Fibroblast of peridontal ligament (primary cell): ENCODE measurements around the gene WIPF2.

Experiments used
- DNase-seq: peaks from one replicate; pipeline ENCODE4 v3.0.0-alpha.2; 2010; ENCODE audit errors: extremely low read depth

Gene WIPF2, protein sequence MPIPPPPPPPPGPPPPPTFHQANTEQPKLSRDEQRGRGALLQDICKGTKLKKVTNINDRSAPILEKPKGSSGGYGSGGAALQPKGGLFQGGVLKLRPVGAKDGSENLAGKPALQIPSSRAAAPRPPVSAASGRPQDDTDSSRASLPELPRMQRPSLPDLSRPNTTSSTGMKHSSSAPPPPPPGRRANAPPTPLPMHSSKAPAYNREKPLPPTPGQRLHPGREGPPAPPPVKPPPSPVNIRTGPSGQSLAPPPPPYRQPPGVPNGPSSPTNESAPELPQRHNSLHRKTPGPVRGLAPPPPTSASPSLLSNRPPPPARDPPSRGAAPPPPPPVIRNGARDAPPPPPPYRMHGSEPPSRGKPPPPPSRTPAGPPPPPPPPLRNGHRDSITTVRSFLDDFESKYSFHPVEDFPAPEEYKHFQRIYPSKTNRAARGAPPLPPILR

DNA sequence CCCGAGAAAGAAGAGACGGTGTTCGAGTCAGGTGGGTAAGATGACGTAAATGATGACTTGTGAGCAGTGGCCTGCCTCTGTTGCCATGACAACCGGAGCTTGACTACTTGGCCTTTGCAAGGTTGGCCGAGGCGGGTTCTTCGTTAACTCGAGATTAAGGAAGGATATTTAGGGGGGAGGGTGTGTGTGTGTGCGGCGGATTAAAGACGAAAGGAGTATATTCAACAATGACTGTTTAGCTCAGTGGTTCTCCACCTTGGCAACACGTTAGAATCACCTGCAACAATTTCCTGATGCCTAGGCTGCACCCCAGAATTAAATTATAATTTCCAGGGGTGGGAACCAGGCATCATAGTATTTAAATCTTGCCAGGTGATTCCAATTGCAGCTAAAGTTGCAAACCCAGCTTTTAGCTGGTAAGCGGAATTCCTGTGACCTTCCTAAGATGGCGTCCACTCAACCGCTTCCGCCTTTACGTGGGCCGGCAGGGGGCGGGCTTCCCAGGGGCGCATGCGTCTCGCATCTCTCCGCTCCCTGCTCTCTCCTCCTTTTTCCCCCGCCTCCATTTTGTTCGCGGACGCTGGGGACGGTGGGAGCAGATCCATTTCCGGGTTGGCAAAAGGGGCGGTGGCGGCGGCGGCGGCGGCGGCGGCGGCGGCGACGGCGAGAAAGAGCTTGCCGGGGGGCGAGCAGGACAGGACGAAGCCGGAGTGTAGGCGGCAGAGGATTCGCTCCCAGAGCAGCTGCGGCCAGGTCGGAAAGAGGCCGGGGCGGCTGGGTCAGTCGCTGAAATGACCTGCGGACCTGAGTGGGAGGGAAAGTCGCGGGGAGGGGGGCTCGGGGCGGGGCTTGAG, at the start of gene WIPF2:
Gene WIPF2 (plus strand): TSS at position 565 of the 854 bp plus-strand sequence. CDS start 37,156 bp downstream, outside the sequence.
- peak; percentile 94 for DNase-seq

DNA sequence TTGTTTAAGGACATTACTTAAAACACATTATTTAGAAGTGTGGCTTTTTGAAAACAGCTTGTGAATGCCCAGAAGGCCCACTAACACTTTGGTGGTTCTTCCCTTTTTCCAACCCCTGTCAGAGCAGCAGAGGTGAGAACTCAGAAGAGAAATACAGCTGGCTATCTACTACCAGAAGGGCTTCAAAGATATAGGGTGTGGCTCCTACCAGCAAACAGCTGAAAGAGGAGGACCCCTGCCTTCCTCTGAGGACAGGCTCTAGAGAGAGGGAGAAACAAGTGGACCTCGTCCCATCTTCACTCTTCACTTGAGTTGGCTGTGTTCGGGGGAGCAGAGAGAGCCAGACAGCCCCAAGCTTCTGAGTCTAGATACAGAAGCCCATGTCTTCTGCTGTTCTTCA, 48.8 kb upstream of the WIPF2 start:
- DNase-seq: no peak

DNA sequence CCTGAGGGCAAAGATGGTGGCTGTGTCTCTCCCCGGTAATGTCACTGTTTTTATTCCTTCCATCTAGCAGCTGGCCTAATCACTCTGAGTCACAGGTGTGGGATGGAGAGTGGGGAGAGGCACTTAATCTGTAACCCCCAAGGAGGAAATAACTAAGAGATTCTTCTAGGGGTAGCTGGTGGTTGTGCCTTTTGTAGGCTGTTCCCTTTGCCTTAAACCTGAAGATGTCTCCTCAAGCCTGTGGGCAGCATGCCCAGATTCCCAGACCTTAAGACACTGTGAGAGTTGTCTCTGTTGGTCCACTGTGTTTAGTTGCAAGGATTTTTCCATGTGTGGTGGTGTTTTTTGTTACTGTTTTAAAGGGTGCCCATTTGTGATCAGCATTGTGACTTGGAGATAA, 47.4 kb upstream of the WIPF2 start:
- DNase-seq: no peak

DNA sequence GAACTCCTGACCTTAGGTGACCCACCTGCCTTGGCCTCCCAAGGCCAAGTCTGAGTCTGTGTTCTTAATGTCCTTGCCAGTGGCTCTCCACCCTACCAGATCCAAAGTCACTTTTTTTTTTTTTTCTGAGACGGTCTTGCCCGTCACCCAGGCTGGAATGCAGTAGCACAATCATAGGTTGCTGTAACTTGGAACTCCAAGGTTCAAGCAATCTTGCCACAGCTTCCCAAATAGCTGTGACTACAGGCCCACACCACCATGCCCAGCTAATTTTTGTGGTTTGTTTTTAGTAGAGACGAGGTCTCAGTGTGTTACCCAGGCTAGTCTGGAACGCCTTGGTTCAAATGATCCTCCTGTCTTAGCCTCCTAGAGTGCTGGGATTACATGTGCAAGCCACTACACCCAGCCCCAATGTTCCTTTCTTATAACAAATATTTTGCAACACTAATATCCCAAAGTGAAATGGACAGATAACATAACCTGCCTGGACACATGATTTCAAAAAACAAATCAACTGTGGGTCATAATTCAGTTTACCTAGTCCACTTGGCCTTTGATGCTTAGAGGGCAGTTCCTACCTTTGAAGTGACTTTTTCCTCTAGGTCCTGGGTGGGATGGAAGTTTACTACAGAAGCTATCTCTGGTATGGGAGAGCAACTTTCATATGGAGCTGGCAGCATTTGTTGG, 45.9 kb upstream of the WIPF2 start:
- no peak for DNase-seq

DNA sequence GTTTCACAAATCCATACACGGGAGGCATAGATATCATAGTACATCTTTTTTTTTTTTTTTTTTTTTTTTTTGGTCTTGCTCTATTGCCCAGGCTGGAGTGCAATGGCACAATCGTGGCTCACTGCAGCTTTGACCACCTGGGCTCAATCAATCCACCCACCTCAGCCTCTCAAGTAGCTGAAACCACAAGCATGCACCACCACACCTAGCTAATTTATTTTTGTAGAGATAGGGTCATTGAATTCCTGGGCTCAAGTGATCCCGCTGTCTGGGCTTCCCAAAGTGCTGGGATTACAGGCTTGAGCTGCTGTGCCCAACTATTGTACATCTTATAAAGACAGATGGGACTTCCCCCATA, 45.3 kb upstream of the WIPF2 start:
- no peak for DNase-seq

DNA sequence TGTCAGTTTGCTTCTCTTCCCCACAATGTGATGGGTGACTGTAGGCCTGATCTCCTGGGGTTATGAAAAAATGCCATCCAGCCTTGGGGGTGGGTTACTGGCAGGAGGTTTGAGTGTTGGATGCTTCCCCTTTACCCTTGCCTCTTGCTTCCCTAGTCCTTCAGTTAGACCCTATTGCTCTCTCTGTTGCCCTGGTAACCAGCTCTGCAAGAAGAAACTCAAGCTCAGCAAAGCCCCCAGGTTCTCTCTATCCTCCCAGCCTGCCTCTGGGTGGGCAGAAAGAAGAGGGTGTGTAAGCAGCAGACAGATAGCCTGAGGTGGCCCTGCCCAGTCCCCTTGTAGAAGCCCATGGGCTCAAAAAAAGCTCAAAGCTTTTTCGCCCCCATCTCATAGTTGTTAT, 44.6 kb upstream of the WIPF2 start:
- no peak for DNase-seq

DNA sequence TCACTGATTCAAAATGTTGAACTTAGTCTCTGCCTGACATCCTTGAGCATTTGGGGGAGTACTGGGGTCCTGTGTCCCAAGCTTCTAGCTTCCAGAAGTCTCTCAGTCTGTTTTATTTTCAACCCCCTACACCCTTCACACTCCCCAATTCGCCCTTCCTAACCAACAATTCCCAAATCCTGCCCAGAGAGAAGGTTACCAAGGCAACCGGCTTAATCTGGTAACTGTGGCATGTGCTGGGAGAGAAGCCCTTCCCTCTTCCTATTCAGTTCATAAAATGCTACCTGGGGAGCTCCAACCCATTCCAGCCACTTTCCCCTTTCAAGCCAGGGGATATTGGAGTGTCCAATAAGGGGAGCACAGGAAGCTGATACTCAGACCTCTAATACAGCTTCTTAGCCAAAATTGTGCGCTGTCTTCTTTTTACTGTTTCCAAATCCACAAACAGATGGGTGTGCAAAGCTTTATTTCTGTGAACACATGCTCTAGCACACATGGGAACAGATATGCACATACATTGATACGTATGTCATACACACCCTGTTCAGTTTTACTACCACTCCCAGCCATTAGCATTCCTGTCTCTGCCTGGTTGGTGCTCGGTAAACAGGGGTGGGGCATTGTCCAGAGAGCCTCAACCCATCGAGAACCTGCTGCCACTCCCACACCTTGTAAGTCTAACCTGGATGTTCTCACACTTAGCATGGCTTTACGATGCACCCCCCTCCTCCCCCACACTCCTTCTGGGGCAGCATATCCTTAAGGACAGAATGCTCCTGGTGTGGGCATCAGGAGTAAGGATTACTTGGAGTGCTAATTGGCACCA, 43.0 kb upstream of the WIPF2 start:
- DNase-seq: no peak

DNA sequence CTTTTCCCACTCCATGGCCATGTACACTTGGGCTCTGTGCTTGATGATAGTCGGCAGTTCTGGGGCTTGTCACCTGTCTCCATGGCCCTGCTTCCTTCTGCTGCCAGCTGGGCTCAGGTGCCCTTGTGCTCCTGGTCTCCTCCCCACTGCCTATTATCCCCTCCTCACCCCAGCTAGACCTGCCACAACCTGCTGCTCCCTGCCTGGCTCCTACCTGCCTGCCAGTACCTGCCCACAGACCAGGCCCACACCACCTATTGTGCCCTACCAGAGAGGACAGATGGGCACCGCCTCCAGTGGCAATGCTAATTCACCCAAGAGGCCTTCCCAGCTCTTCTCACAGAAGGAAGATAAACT, 42.4 kb upstream of the WIPF2 start:
- no peak for DNase-seq

DNA sequence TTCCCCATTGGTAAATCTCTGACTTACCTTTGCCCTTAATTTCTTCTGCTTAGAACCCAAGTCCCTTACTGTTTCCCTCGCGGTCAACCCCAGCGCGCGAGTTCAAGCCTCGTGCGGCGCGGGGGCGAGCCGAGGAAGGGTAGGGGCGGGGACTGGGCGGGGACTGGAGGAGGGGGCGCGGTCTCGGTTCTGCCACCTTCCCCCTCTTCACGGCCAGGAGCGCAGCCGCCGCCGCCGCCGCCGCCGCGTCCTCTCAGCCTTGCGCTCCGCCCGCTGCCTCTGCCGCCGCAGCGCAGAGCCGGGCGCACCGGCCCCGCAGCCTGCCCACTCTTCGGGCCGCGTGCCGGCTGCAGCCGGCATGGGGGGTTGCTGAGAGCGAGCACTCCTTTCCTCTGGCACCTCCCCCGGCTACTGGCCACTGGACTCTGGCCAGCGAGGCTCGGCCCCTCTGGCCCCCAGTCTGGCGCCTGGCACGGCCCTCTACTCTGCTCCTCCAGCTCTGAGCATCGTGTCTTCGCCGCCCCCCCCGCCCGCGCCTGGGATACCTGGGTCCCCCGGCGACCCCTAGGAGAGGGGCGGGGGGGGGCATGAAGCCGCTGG, 41.7 kb upstream of the WIPF2 start, which contains the start of gene RAPGEFL1:
Gene RAPGEFL1 (plus strand): TSS at position 196 of the 600 bp plus-strand sequence. CDS start 392 bp downstream, at position 588.
- peak; percentile 24 for DNase-seq

DNA sequence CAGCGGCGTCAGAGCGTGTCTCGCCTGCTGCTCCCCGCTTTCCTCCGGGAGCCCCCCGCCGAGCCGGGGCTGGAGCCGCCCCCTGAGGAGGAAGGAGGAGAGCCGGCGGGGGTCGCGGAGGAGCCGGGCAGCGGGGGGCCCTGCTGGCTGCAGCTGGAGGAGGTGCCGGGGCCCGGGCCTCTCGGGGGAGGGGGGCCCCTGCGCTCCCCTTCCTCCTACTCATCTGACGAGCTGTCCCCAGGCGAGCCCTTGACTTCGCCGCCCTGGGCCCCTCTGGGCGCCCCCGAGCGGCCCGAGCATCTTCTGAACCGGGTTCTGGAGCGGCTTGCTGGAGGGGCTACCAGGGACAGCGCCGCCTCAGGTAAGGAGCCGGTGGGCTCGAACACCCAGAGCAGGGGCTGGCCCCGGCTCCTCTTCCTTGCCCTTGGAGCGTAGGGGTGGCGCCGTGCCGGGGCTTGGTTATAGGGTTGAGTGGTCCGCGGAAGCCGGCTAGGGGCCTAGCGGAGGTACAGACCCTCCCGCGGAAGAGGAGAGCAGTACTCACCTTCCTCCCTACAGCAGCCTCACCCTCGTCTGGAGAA, 41.0 kb upstream of the WIPF2 start:
- DNase-seq: no peak

DNA sequence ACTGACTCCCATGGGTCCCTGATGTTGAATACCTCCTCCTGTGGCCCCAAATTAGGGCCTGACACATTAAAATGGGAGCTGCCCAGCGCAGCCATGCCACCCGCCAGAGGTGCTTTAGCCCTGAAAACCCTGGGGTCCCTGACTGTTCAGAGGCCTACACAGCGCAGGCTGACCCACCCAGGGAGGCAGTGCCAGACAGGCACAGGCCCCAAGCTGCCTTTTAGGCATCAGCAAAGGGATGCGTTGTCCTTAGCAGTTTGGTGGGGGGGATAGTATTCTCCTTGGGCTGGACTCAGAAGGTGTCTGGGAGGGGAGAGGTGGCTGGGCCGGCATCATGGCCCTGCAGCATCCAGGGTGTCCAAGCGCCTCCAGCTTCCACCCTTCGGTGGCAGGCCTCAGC, 40.4 kb upstream of the WIPF2 start:
- DNase-seq: no peak

DNA sequence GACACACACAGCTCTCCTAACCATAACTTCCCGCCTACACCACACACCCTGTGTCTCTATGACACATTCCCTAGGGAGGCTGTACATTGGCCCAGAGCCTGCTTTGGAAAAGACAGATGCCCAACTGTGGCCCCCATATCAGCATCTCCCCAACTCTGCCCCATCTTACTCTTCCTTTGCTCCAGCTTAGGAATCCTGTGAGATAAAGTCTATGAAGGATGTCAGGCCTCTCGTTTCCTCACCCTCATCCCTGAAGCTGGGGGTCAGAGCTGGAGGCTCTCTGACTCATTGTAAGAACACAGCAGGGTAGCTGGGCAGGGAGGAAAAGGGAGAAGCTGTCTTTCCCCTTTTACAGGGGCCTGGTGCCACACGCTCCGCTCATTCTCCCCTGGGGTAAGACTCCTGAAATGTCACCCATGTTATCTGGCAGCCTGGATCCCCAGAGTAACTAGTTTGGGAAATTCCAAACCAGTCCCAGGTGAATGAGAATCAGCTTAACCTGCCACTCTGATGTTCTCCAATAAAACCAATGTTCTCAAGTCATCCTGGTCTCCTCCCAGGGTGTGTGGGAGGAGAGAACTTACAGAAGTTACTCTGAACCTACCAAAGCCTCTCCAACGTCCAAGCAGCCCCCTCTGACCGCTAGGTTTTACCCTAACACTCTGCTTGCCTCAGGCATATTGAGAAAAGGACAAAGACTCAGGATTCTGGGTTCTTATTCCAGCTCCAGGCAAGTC, 39.0 kb upstream of the WIPF2 start:
- DNase-seq: peak; percentile 27

DNA sequence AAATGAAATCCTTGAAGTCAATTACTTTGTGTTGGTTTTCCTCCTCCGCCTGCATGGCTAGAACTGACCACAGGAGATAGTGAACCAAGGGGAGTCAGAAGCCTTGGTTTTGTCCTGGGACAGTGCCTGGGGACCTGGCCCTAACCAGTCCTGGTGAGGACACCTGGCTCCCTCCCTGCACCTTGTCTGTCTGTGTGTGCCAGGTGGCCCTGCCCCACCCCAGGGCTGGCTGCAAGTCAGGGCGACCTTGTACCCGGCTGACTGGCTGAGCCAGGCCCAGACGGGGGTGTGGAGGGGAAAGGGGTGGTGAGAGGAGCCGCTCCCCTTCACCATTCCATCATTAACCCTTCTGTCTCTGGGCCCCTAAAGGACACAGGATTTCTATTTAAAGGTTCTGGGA, 38.4 kb upstream of the WIPF2 start:
- DNase-seq: no peak

DNA sequence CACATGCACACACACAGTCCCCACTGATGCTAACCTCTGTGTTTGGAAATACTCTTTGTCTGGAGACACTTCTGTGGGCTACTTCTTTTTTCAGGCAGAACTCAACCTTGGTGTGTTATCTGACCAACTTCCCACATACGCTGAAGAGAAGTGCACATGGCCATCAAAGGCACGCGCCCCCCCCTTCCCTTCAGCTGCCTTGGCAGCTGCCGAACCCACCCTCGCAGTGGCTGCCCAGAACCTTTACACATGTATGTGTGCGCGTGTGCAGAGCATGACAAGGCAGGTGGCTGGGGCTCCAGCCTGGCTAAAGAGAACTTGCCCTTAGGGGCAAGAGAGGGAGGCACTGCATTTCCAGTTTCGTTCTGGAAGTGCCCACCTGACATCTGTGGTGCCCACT, 37.9 kb upstream of the WIPF2 start:
- DNase-seq: no peak

DNA sequence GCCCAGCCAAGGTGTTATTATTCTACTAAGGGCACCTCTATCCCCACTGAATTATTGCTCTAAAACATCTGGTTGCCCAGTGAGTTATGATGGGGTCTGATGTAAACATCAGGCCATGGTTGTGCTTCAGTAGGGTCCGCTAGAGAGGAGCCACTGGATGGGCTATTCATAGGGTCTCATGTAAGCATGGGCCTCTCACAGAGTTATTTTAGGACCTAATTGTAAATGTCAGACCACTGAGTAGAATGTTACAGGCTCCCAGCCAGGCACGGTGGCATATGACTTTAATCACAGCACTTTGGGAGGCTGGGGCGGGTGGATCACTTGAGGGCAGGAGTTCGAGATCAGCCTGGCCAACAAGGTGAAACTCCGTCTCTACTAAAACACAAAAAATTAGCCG, 36.5 kb upstream of the WIPF2 start:
- DNase-seq: no peak

DNA sequence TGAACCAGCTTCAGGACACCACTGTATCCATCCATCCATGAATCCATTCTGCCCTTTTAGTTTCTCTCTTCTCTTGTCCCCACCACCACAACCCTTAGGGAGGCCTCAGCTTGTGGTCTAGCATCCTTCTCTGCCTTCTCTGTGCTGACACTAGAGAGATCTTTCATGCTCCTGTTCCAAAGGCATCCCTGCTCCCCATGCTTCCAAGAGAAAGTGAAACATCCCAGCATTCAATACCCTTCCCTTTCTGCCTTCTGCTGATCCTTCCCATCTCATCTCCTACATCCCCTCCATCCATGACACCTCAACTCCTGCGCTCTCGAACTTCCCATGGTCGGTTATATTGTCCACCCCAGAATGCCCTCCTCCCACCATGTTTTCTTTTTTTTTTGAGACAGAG, 31.9 kb upstream of the WIPF2 start:
- no peak for DNase-seq

DNA sequence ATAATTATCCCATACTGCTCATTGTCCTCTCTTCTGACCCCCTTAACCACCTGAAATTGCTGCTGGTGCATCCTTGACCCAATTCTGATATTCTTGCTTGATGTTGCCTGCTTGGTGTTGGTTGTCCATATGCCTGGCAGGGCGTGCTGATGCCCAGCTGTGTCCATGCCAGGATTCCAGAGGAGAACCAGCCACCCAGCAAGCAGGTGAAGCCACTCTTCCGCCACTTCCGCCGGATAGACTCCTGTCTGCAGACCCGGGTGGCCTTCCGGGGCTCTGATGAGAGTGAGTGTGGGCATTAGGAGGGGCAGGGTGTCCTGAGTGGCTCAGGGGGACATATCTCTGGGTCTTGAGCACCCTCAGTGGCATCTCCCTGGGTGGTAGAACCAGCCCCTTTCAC, 30.4 kb upstream of the WIPF2 start:
- no peak for DNase-seq

DNA sequence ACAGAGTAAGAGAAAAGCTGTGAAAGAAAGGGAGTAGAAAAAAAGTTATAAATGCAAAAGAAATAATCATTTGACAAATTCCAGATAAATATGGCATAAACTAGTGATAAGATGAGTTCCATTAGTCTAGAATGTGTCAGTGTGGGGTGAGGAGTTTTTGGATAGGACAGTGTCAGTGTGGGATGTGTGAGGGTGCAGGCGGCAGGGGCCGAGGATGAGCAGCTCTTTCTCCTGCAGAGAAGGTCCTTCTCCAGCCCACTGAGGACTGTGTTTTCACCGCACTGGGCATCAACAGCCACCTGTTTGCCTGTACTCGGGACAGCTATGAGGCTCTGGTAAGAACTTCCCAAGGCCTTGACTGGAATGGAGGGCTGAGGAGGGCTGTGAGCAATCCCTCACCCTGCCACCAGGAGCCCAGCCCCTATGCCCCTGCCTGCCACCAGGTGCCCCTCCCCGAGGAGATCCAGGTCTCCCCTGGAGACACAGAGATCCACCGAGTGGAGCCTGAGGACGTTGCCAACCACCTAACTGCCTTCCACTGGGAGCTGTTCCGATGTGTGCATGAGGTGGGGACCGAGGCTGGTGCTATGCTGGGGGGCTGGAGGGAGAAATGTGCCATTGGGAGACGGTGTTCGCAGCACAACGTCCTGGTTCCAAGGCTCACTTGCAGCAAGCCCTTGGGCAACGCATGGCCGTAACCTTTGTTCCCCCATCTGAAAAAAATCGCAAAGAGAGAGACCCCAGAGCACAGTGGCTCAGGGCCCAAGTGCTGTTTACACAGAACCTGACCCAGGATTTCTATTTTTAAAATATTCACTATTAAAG, 28.7 kb upstream of the WIPF2 start:
- DNase-seq: no peak
